Measurements from ENCODE around the gene KRT84. TPM values are rescaled to one million over a fixed set of nuclear protein-coding genes. Genes with fewer than 3 reads are reported as not detected.

KRT84 gene
- total RNA-seq, 1 donor from 2014 or later: not detected

- no peak for DNase-seq (ENCODE audit: low read depth, low spot score)
Measured at GRCh38 chr12:52362118-52362726, 23.2 kb downstream of the KRT84 start.

GRCh38 chr12:52361553-52361952 is 23.9 kb downstream of the KRT84 start:
- no peak for DNase-seq (ENCODE audit: low read depth, low spot score)

GRCh38 chr12:52360663-52361271 is 24.7 kb downstream of the KRT84 start:
- DNase-seq (ENCODE audit: low read depth, low spot score): no peak

- no peak for DNase-seq (ENCODE audit: low read depth, low spot score)
Measured at GRCh38 chr12:52360106-52360662, 25.3 kb downstream of the KRT84 start.

GRCh38 chr12:52359621-52360061 is 25.8 kb downstream of the KRT84 start:
- DNase-seq (ENCODE audit: low read depth, low spot score): no peak

GRCh38 chr12:52358575-52359350 is 26.7 kb downstream of the KRT84 start:
- DNase-seq (ENCODE audit: low read depth, low spot score): no peak

- DNase-seq (ENCODE audit: low read depth, low spot score): no peak
Measured at GRCh38 chr12:52356762-52357580, 28.5 kb downstream of the KRT84 start.

- no peak for DNase-seq (ENCODE audit: low read depth, low spot score)
Measured at GRCh38 chr12:52356031-52356761, 29.3 kb downstream of the KRT84 start.

GRCh38 chr12:52355176-52355575 is 30.3 kb downstream of the KRT84 start:
- no peak for DNase-seq (ENCODE audit: low read depth, low spot score)

- DNase-seq (ENCODE audit: low read depth, low spot score): no peak
Measured at GRCh38 chr12:52354200-52354599, 31.3 kb downstream of the KRT84 start.

GRCh38 chr12:52353766-52354165 is 31.7 kb downstream of the KRT84 start:
- no peak for DNase-seq (ENCODE audit: low read depth, low spot score)

GRCh38 chr12:52352951-52353350 is 32.5 kb downstream of the KRT84 start:
- DNase-seq (ENCODE audit: low read depth, low spot score): no peak

- DNase-seq (ENCODE audit: low read depth, low spot score): no peak
Measured at GRCh38 chr12:52351196-52352059, 34.0 kb downstream of the KRT84 start.

- DNase-seq (ENCODE audit: low read depth, low spot score): no peak
Measured at GRCh38 chr12:52350786-52351185, 34.7 kb downstream of the KRT84 start.

- no peak for DNase-seq (ENCODE audit: low read depth, low spot score)
Measured at GRCh38 chr12:52350021-52350620, 35.3 kb downstream of the KRT84 start.

GRCh38 chr12:52349196-52349595 is 36.3 kb downstream of the KRT84 start:
- no peak for DNase-seq (ENCODE audit: low read depth, low spot score)

GRCh38 chr12:52347551-52348510 is 37.6 kb downstream of the KRT84 start:
- no peak for DNase-seq (ENCODE audit: low read depth, low spot score)

- no peak for DNase-seq (ENCODE audit: low read depth, low spot score)
Measured at GRCh38 chr12:52347016-52347415, 38.4 kb downstream of the KRT84 start.

All from pulmonary artery endothelial cell (primary cell).